GM21367 (cell line): Measurements from ENCODE around the gene SETD3.

ENCODE experiments used
- ATAC-seq: cut with Tn5 transposase; IDR thresholded peaks from one replicate; pipeline ENCODE4 v1.9.1; 2021; ENCODE audit not compliant: unreplicated experiment

Gene SETD3

DNA sequence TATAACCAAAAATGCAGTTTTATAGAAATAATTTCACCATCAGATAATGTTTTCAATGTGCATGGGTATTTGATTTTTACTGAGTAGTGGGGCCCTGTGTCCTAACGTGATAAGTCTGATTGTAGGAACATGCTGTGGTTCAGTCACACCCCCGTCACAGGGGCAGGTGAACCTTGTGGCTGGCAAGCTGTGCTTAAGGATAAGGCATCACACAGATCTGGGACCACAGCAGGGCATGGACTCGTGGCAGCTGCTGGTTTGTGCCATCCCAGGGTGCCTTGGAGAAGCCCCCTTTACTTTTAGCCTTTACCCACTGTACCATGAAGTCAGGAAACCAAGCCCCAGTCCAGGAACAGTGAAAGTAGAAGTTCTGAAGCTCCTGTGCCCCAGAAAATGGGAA lies 17.2 kb upstream of the SETD3 start:
- ATAC-seq, result no peak

DNA sequence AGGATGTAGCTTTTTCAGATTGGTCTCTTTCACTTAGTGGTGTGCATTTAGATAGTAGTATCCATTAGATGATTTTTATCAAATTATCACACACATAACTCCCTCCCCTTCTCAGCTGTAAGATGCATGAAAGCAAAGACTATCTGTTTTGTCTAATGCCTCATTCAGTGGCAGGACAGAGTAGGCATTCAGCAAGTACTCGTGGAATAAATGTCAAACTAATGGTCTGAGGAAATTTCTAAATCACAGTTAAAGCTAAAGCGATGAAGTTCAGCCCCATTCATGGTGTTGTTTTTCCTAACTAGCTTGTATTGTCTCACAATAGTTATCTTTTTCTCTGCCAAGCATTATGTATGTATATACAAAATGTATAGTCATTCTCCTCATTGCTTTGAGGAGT lies 16.7 kb upstream of the SETD3 start:
- ATAC-seq, result no peak

DNA sequence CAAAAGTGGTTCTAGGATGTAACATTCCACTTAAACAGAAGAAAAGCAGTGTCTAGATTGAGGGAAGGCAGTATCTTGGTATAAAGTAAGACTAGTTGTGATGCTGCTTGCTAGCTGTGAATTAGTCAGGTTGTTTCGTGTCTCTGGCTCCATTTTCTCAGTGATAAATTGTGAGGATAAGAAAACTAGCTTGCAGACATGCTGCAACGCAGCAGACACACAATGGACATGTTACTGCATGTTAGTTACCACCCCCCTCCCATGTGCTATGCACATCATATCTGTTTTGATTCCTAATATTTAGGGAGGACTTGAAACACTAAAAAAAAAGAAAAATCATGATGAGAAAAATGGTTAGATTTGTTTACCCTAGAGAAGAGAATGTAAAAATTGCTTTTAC lies 3.4 kb upstream of the SETD3 start:
- no peak for ATAC-seq

DNA sequence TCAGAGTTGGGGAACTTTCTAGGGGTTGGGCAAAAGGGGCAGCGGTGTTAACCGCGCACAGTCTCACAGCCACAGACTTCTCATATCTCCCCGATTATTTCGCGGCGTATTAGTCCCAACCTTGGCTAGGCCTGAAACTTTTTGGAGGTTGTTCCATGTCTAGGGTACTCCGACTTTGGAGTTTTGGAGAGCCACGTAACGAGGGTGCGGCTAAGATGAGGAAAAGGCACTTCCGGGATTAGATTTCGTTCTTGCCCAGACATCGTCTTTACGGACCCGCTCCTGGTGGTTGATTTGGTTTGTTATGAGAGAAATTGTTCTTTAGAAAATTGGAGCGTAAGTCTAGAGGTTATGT lies 1.1 kb upstream of the SETD3 start:
- ATAC-seq, result no peak

DNA sequence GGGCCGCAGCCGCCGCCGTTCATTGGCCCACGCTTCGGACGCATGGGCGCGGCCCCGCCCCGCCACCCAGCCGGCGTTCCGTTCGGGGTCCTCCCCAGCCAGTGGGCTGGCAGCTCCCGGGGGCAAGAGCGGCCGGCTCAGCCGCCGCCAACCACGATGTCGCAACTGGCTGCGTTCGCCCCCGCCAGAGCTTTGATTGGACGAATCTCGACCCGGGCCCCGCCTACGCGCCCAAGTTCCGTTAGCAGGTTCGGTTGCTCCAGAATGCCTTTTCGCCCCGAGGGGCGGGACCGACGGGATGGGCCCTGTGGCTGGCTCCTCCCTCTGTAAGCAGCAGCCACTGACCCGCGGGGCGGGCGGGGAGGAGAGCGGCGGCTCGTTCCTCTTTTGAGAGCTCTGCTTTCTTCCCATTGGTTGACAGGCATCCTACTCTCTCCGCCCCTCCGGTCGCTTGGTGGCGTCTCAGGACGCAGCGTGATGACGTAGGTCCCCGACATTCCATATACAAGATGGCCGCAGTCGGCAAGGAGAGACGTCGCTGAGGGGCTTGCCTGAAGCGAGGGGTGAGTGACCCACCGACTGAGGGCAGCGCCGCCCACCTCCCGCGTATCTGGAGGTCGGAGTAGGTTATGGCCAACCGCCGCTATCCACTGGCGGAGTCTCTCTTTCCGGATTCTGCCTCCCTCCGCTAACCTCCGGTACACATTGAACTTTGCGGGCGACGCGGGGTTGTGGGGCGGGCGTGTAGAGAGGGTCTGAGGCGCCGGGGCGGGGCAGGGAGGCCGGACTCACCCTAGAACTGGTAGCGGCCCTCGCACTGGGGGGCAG lies 472 bp upstream of the SETD3 start, which contains the start of gene CCNK:
Gene CCNK, plus strand, starts transcription at position 493 of the 828 bp plus-strand sequence. CDS start 11,269 bp downstream, outside the sequence.
- ATAC-seq, result peak; percentile 88

DNA sequence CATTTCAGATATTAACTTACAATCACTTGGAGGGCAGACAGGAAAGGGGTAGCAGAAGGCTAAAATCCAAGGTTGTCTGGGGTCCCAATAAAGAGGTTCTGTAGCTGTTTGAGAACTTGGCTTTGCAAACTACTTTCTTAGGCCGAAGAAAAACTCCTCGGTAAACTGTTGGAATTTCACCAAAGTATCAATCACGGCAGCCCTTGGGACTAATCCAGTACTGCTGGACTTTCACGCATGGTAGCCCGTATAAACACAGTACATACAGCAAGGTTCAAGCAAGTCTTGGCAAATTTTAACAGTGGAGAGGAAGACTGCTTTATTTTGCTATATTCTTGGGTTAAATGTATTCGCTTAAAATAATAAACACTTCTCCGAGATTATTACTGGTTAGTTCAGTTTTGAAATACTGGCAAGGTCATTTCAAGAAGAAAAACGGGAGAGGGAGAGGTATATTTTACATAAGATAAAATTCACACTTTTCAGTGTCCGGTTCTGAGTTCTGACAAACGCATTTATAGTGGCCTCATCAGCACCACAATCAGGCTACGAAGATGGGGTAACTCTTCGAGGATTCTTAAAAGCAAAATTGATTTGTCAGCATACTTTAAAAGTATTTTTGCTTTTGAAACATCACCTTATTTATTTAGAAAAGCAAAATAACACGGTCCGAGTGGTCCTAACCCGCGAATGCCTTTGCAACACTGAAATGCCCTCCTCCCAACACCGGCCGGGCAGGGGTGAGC lies 1.3 kb downstream of the SETD3 start:
- no peak for ATAC-seq

DNA sequence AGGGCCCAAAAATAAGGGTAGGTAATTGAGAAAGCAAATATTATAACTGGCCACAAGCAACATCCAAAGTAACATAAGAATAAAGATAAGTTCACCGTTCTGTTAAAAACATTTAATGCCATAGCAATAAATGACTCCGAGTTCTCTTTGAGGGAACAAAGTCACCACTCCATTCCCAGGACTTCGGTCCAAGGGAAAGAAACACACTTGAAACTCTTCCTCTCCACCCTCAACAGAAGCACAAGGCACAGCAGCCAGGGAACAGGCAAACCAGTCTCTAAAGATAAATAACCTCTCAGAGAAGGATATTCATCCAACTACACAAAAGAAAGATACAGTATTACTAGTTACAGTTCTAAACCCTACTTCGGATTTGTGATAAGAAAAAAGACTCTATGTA lies 2.5 kb downstream of the SETD3 start:
- no peak for ATAC-seq

DNA sequence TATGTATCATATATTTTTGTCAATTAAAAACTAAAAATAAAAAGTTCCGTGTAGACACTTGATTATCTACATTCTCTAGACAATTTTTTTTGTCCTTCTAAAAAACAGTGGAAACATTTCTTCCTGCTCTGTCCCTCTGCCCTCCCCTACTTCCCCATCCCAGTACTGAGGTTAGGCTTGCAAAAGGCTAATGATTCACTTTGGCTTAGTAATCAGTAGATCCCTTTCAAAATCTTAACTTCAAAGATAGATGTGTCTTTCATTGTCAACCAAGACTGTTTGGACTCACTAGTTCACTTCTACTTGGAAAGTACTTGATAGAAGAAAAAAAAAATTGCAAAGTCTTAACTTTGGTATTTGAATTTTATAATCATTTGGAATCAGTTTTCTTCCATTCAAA lies 3.8 kb downstream of the SETD3 start:
- no peak for ATAC-seq

DNA sequence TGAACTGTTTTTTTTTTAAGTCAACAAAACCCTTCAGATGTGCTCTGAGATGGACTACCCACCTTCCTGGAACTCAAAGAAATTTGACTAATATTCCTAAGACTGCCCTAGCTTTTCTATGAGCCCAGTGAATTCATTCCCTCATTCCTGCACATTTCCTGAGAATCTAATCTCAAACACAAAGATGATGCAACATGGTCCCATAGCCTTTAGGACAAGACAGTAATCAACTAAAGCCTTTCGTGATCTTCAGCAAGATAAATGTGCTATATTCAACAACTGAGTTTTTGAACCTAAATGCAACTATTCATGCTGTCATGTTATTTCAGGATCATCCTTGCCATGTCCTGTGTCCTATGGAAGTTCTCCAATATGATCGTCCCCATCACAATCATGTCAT lies 5.0 kb downstream of the SETD3 start:
- no peak for ATAC-seq

DNA sequence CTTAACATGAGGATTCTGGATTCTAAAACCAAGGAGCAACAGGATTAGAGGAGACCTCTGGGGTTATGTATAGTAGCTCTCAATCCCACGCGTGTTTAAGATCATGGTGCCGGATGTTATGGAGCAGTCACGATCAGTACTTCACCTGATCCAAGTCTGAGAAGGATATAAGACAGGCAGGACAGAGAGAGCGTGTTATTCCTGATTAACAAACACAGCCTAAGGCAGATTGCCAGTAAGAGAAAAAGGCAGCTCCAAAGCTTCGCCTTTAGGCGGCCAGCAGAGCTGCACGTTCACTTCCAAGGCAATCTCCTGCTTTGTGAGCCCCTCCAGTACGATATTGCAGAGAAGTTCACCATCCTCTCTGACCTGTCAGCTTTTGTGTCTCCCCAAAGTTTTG lies 5.5 kb downstream of the SETD3 start:
- no peak for ATAC-seq

DNA sequence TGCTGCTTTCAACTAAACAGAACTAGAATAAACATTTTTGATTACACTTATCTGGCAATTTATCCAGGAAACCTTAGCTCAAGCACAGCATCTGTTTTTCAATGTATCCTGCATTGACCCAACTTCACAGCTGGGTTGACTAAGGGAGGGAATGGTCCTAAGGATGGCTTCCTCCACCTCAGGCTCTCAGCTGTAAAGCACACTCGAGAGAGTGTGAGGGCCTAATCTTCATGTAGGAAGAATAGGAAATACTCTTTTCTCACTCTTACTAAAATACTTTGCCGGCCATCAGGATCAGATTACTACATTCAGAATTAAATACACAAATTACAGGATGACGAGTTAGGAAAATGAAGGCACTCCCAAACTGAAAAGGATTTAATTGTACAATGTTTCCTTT lies 7.2 kb downstream of the SETD3 start:
- no peak for ATAC-seq

DNA sequence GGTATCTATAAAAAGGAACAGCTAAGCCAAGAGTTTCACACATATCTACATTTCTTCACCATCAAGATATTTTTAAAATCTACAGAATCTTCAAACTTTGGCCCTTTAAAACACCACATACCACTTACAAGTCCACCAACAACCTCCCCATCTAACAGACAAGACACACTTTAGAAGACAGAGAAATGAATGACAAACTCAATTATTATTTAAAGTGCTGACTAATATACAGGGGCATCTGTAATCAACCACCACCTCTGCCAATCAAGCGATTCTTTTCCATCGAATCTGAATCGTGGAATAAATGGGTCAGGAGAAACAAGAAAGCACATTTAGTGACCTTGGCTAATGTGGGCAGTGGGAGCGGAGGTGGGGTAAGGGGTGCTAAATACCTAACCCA lies 7.7 kb downstream of the SETD3 start:
- ATAC-seq, result no peak

DNA sequence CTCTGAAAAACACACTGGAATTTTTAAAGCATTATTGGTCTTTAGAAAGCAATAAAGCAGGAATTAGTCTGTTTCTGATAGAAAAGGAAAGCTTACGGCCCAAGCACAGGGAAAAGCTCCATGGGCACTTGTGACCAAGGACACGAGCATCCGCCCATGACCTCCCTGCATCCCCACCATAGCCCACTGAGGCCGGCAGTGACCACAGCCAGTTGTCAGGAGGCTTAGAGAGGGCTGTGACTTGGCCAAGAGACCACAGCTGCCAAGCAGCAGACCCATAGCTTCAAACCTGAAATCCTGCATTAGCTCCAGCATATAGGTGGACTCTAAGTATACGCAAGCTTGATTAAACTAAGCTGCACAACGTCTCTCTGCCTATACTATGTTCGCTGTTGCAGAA lies 8.9 kb downstream of the SETD3 start:
- ATAC-seq, result no peak

DNA sequence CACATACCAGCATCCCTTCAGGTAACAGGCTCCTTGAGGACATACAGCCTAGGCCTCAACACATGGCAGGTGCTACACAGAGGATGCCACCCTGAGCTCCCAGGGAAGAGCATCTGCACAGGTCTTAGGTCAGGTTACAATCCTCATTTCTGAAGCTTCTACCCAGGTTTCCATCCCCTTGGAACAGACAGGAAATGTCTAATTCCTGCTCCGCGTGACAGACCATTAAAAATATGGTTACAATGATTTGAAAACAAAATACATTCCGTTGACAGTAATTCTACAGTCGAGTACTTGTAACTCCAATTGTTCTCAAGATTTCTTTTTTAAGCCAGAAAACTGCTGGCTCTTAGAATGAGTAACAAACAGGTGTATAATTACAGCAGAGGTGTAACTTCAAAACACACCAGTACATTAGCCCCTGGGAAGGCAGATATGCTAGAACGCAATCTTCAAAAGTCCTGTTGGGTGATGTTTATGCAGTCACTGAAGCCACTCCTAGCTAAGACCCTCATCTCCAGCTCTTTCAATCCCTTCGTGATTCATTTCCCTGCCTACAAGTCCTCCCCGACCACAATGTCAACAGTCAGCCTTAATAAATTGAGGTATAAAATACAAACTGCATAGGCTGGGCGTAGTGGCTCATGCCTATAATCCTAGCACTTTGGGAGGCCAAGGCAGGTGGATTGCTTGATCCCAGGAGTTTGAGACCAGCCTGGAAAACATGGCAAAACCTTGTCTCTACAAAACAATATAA lies 11.6 kb downstream of the SETD3 start:
- no peak for ATAC-seq

DNA sequence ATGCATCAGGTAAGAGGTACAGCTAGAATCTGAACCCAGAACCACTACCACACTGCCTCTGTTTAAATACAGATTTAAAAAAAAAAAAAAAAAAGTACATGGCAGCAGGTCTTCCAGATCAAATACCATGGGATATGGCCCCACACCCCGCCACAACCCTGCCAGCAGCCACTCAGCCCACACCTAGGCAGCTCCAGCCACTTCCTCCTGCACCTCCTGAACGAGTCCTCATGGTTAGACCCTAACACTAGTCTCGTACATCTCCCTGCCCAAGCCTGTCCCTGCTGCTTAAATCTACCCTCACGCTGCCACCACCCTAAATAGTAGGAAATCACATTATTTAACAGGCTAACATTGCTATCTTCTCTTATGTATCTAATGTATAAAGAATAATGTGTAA lies 12.6 kb downstream of the SETD3 start:
- no peak for ATAC-seq

DNA sequence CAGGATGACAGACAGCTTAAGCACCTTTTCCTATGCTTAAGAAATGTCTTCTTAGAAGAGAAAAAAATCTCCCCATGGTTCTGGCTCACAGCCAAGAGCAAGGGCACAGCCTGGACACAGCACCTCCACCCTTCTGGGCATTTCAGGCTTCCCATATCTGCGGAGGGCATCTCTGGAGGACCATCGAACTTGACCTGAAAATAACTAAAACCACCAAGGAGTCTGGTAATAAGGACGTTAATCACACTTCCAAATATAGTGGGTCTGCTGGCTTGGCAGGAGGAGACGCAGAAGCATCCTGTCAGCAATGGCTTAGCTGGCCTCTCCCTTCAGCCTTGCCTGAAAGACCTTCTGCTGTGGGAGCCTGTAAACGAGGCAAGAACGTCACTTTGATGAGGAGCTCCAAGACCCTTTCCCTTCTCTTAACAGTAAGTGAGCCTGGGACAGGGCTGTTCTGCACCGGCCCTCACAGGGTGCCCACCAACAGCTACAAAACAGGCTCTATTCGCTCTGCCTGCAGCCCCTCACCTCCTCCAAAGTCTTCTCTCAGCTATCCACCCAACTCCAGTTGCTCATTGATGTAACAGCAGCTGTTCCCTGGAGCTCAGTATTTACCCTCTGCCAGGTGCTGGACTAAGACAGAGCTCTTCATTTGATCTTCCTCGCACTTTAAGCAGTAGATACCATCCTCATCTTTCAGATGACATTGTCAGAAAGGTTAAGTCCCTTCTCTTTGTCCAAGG lies 13.2 kb downstream of the SETD3 start:
- ATAC-seq, result no peak

DNA sequence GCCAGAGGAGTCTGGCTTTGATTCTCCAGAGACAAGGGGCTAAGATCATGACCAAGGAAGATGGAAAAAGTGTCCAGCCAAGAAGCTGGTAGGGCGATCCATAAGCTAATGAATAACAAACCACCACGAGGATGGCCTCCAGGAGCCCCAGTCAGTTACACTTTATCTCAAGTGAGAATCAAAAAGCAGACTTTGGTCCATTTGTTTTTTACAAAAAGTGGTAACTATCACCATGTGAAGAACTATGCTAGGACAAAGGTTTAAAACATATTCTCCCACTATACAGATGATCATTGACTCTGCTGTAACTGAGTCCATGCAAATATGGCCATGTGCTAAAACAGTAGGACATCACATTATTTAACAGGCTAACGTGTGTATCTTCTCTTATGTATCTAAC lies 13.9 kb downstream of the SETD3 start:
- no peak for ATAC-seq

DNA sequence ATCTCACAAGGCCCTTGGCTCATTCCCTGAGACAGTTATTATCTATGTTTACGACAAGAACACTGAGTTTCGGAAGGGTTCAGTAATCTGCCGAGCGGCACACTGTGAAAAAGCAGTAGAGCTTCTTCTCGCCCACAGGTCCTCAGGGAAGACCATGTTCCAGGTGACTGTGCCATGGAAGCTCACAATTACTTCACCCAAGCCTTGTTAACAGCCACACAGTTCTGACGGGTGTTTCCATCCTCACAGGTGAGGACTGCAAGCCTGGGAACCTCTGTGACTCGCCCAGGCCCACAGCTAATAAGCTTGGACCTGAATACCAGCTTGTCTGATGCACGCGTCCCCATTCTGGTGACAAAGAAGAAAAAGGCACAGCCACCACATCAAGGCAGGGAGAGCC lies 15.4 kb downstream of the SETD3 start:
- no peak for ATAC-seq

DNA sequence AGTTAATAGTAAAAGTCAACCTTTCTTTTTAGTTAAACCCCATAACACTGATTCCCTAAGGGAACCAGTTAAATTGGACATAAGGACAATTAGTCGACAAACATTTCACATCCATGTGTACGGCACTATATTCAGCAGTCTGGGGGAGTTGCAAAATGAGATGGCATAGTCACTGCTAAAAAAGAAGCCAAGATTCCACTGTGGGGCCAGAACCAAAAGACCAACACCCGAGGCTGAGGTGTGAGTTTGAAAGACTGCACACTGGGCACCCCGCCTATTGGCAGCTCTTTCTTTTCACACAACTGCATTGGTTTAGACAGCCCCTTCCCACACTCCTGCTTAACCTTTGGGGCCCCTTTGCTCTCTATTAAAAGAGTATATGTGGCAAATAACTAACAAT lies 16.7 kb downstream of the SETD3 start:
- ATAC-seq, result no peak

DNA sequence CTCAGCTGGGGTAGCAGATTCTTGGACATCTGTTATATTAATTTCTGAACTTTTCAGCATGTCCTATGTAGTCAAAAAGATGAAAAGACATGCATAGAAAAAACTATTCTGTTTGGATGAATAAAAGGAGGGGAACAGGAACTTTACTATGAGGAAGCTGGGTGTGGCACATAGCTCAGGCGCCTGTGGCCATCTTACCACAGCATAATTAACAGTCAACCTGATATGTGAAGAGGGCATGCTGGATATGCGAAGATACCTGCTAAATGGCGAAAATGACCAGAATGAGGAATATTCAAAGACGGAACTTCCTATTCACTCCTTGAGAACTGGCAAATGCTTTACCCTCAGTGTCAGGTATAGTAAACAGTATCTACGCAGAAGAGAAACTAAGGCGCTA lies 18.4 kb downstream of the SETD3 start:
- ATAC-seq, result no peak

DNA sequence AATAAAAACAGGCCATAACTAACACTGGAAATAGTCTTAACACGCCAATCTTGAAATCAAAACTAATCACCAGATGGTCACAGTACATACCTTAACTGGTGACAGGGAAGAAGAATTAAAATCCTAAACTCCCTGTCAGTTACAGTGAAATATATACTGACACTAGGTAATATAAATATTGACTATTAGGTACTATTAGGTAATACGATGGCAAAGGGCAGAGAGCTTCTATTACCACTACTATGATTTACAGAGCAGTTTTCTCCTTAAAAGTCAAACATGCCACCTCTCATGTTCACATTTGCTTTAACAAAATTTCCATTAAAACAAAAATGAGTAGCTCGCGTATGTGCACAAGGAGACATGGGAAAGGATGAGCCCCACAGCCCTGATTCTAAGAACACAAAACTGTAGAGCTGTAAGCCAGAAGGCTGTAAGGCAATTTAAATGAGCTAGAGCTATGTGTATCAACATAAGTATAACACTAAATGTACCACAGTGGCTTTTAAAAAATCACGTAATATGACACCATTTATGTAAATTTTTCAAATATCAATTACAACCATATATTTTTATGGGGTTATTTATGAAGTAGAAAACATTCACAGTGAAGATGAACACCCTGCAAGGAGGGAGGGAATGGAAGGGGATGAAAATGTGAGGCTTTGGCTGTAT lies 19.1 kb downstream of the SETD3 start:
- no peak for ATAC-seq
